A549 (cell line): Measurements from ENCODE around the gene ROR1.

Experiments used
- POLR2A ChIP-seq: IDR thresholded peaks from 2 replicates; pipeline ENCODE4 v1.6.1; 2012; ENCODE audit warnings: mild to moderate bottlenecking, low read length
- RAD21 ChIP-seq, 2 experiments: fragments of >200 bp in 1 of 2; sonication (Bioruptor Twin) in 1 of 2; formaldehyde crosslinking in 1 of 2; IDR thresholded peaks in 1 of 2; conservative IDR thresholded peaks in 1 of 2; 2 replicates in 1 of 2; 3 replicates in 1 of 2; pipeline ENCODE4 v1.6.1; 2012 to 2018; ENCODE audit warnings: inconsistent platforms in 1 of 2
- TF ChIP-seq, protein P1 (sequence below): fragments of >200 bp; sonication (Bioruptor Twin); formaldehyde crosslinking; IDR thresholded peaks from 3 replicates; pipeline ENCODE4 v1.5.1; 2016

- TF ChIP-seq POLR2A (no peak), RAD21 (conservative IDR thresholded peaks at IDR 0.05 in 1 of 2, IDR thresholded peaks at IDR 0.05 in 1 of 2) (no peak)
- TF ChIP-seq, protein P1, sequence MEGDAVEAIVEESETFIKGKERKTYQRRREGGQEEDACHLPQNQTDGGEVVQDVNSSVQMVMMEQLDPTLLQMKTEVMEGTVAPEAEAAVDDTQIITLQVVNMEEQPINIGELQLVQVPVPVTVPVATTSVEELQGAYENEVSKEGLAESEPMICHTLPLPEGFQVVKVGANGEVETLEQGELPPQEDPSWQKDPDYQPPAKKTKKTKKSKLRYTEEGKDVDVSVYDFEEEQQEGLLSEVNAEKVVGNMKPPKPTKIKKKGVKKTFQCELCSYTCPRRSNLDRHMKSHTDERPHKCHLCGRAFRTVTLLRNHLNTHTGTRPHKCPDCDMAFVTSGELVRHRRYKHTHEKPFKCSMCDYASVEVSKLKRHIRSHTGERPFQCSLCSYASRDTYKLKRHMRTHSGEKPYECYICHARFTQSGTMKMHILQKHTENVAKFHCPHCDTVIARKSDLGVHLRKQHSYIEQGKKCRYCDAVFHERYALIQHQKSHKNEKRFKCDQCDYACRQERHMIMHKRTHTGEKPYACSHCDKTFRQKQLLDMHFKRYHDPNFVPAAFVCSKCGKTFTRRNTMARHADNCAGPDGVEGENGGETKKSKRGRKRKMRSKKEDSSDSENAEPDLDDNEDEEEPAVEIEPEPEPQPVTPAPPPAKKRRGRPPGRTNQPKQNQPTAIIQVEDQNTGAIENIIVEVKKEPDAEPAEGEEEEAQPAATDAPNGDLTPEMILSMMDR = no peak
Observed at GRCh38 chr1:63958556-63958955, 184.7 kb downstream of the ROR1 start.
